Endothelial cell (in vitro differentiated cells): ENCODE measurements around the gene RAD51B. TPM values are rescaled to one million over a fixed set of nuclear protein-coding genes. Genes with fewer than 3 reads are reported as not detected.

ENCODE experiments used
- DNase-seq: peaks from one replicate; pipeline ENCODE4 v3.0.0; 2021; ENCODE audit warnings: low spot score
- H3K27ac Mint-ChIP-seq: one replicate; pipeline ENCODE4 v1.8.0; 2021; ENCODE audit warnings: mixed read lengths, inconsistent platforms; ENCODE audit not compliant: unreplicated experiment
- H3K27me3 Mint-ChIP-seq: one replicate; pipeline ENCODE4 v1.8.0; 2021; ENCODE audit warnings: mild to moderate bottlenecking, moderate library complexity, mixed read lengths, inconsistent platforms; ENCODE audit not compliant: unreplicated experiment
- H3K36me3 Mint-ChIP-seq: one replicate; pipeline ENCODE4 v1.8.0; 2021; ENCODE audit warnings: mild to moderate bottlenecking, low read depth, mixed read lengths, inconsistent platforms; ENCODE audit not compliant: unreplicated experiment
- H3K4me1 Mint-ChIP-seq: one replicate; pipeline ENCODE4 v1.8.0; 2021; ENCODE audit warnings: mild to moderate bottlenecking, mixed read lengths, inconsistent platforms; ENCODE audit not compliant: unreplicated experiment
- H3K4me3 Mint-ChIP-seq: one replicate; pipeline ENCODE4 v1.8.0; 2021; ENCODE audit warnings: mild to moderate bottlenecking, mixed read lengths, inconsistent platforms; ENCODE audit not compliant: unreplicated experiment
- H3K9me3 Mint-ChIP-seq: one replicate; pipeline ENCODE4 v1.8.0; 2021; ENCODE audit warnings: mixed read lengths, inconsistent platforms; ENCODE audit not compliant: unreplicated experiment
- CTCF ChIP-seq: fragments of 200-600 bp; sonication (generic); IDR thresholded peaks from one replicate; pipeline ENCODE4 v1.5.0; 2021; ENCODE audit warnings: antibody characterized with exemption; ENCODE audit not compliant: unreplicated experiment
- total RNA-seq: library from RNA; stranded (reverse); fragmentation: NEBNext Ultra II Directional; extraction: Animal tissue kit (Norgen Biotek cat#: 25700); gene quantifications from one replicate; pipeline ENCODE4 v1.2.1, GENCODE V29; 2021; ENCODE audit not compliant: unreplicated experiment

RAD51B gene
- total RNA-seq, 1 donor from 2014 or later, result 23.5 TPM

- Mint-ChIP-seq H3K27me3 (no peaks in the 10 kb centered on the region), H3K4me1 (peaks cover 10% of the 10 kb centered on the region), H3K9me3 (no peaks in the 10 kb centered on the region), H3K36me3 (no peaks in the 10 kb centered on the region), H3K27ac (no peak overlapping the region), H3K4me3 (no peak overlapping the region)
- no peak for DNase-seq
- TF ChIP-seq CTCF, result no peak
Observed at GRCh38 chr14:68124979-68125731, 305.6 kb downstream of the RAD51B start.

GRCh38 chr14:68127166-68127565, 307.6 kb downstream of the RAD51B start:
- Mint-ChIP-seq H3K27ac (no peak overlapping the region), H3K27me3 (no peaks in the 10 kb centered on the region)

GRCh38 chr14:68131907-68132306, 312.3 kb downstream of the RAD51B start:
- no peaks in the 10 kb centered on the region for H3K36me3 Mint-ChIP-seq
- H3K27ac Mint-ChIP-seq, result no peak overlapping the region
- DNase-seq, result no peak
- no peak for TF ChIP-seq CTCF
- H3K4me1 Mint-ChIP-seq, result no peaks in the 10 kb centered on the region
- H3K27me3 Mint-ChIP-seq, result no peaks in the 10 kb centered on the region
- H3K9me3 Mint-ChIP-seq, result no peaks in the 10 kb centered on the region
- H3K4me3 Mint-ChIP-seq, result no peak overlapping the region

More at GRCh38 chr14:68127166-68127565, 307.6 kb downstream of the RAD51B start:
- Mint-ChIP-seq H3K36me3 (no peaks in the 10 kb centered on the region), H3K9me3 (no peaks in the 10 kb centered on the region), H3K4me3 (no peak overlapping the region), H3K4me1 (peaks cover 10% of the 10 kb centered on the region)
- no peak for TF ChIP-seq CTCF
- DNase-seq, result no peak

- H3K27me3 Mint-ChIP-seq, result no peaks in the 10 kb centered on the region
- no peaks in the 10 kb centered on the region for H3K9me3 Mint-ChIP-seq
- no peak overlapping the region for H3K27ac Mint-ChIP-seq
- H3K36me3 Mint-ChIP-seq, result no peaks in the 10 kb centered on the region
- no peak for TF ChIP-seq CTCF
- no peak for DNase-seq
- no peak overlapping the region for H3K4me3 Mint-ChIP-seq
- no peaks in the 10 kb centered on the region for H3K4me1 Mint-ChIP-seq
Observed at GRCh38 chr14:68132563-68133121, 313.1 kb downstream of the RAD51B start.

GRCh38 chr14:68133856-68134255, 314.3 kb downstream of the RAD51B start:
- H3K27ac Mint-ChIP-seq, result no peak overlapping the region
- H3K4me1 Mint-ChIP-seq, result no peaks in the 10 kb centered on the region
- TF ChIP-seq CTCF, result no peak
- no peak for DNase-seq
- no peak overlapping the region for H3K4me3 Mint-ChIP-seq
- no peaks in the 10 kb centered on the region for H3K9me3 Mint-ChIP-seq
- no peaks in the 10 kb centered on the region for H3K36me3 Mint-ChIP-seq
- no peaks in the 10 kb centered on the region for H3K27me3 Mint-ChIP-seq
